ENCODE data around the gene ARID5B. TPM values are rescaled to one million over a fixed set of nuclear protein-coding genes. Genes with fewer than 3 reads are reported as not detected.

The ARID5B gene
- total and polyA plus RNA-seq, 2 donors (not counting 3 experiments of a cell fraction or from before 2014, with no cell fraction given): 5.6 to 8.9 TPM

DNA sequence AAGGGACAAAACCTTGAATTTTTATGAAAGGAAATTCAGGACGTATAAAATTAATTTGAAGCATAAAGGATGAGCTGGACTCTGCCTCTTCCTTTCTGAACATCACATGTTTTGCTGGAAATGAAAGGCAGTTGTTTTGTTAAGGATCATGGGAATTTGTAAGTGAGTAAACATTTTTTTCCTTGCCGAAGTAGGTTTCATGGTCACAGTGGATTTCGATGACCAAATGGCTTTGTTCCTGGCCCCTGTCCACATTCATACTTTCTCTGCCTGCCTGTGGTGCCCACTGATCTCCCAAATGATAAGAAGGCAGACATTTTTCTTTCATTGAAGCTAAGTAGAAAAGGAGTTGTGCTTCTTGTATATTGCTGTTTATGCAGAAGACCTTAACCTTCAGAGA is 104.2 kb downstream of the ARID5B start:
- H3K36me3 ChIP-seq (ENCODE audit: control insufficient read depth in 2 of 2, extremely low read depth in 1 of 2, insufficient read depth in 2 of 2, low read length in 2 of 2): no peaks in the 10 kb centered on the region
- H3K27me3 ChIP-seq (ENCODE audit: control insufficient read depth in 2 of 2, insufficient read depth in 2 of 2, low read length in 2 of 2): no peaks in the 10 kb centered on the region
- H3K4me2 ChIP-seq (ENCODE audit: insufficient read depth, low read length): no peak overlapping the region
- no peaks in the 10 kb centered on the region for H3K79me2 ChIP-seq (ENCODE audit: control insufficient read depth, insufficient read depth, low read length)
- H3K27ac ChIP-seq (ENCODE audit: insufficient read depth, low read depth, low read length): no peak overlapping the region
- FAIRE-seq (peak; percentile 12), DNase-seq (ENCODE audit: low read depth, low spot score) (peak; percentile 32)
- no peaks in the 10 kb centered on the region for H4K20me1 ChIP-seq (replicated peaks; ENCODE audit: control insufficient read depth, extremely low read depth, insufficient read depth, low read length)
- no peaks in the 10 kb centered on the region for H3K4me1 ChIP-seq (ENCODE audit: control insufficient read depth, extremely low read depth, insufficient read depth, low read length)
- H3K9me1 ChIP-seq (replicated peaks; ENCODE audit: control insufficient read depth, extremely low read depth, insufficient read depth, low read length): no peaks in the 10 kb centered on the region
- TF ChIP-seq, protein P1, sequence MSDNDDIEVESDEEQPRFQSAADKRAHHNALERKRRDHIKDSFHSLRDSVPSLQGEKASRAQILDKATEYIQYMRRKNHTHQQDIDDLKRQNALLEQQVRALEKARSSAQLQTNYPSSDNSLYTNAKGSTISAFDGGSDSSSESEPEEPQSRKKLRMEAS (IDR thresholded peaks at IDR 0.05; ENCODE audit: insufficient read depth, insufficient read length): no peak
- TF ChIP-seq, protein P2, sequence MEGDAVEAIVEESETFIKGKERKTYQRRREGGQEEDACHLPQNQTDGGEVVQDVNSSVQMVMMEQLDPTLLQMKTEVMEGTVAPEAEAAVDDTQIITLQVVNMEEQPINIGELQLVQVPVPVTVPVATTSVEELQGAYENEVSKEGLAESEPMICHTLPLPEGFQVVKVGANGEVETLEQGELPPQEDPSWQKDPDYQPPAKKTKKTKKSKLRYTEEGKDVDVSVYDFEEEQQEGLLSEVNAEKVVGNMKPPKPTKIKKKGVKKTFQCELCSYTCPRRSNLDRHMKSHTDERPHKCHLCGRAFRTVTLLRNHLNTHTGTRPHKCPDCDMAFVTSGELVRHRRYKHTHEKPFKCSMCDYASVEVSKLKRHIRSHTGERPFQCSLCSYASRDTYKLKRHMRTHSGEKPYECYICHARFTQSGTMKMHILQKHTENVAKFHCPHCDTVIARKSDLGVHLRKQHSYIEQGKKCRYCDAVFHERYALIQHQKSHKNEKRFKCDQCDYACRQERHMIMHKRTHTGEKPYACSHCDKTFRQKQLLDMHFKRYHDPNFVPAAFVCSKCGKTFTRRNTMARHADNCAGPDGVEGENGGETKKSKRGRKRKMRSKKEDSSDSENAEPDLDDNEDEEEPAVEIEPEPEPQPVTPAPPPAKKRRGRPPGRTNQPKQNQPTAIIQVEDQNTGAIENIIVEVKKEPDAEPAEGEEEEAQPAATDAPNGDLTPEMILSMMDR (IDR thresholded peaks at IDR 0.05; ENCODE audit: extremely low read depth in 1 of 2, insufficient read depth in 1 of 2, low read depth in 1 of 2, low read length in 2 of 2): no peak
- TF ChIP-seq GATA2 (IDR thresholded peaks at IDR 0.05; ENCODE audit: insufficient read depth, insufficient read length, low read depth, low read length) (no peak), POLR2A (IDR thresholded peaks at IDR 0.05; ENCODE audit: low read depth, low read length) (no peak), FOS (IDR thresholded peaks at IDR 0.05; ENCODE audit: borderline replicate concordance, insufficient read depth, low read length) (no peak), JUN (IDR thresholded peaks at IDR 0.05; ENCODE audit: borderline replicate concordance, insufficient read depth, insufficient read length, low read depth) (no peak), MYC (IDR thresholded peaks at IDR 0.05; ENCODE audit: low read depth, low read length) (no peak), EZH2 (IDR thresholded peaks at IDR 0.05; ENCODE audit: borderline replicate concordance, low read depth, low read length, severe bottlenecking) (no peak), POLR2AphosphoS5 (IDR thresholded peaks at IDR 0.05; ENCODE audit: insufficient read depth, low read depth, low read length) (no peak)
- intact Hi-C loops (cut with micrococcal nuclease) (no loop called here), dilution Hi-C loops (cut with MboI; ENCODE audit: extremely low pct_ligation_motif_present, low sequenced_read_pairs) (no loop called here)
- no peak overlapping the region for H2AFZ ChIP-seq (ENCODE audit: low read depth, low read length)
- H3K4me3 ChIP-seq (replicated peaks in 1 of 3; ENCODE audit: insufficient read depth in 1 of 3, low read depth in 1 of 3, low read length in 3 of 3): no peak overlapping the region
- H3K9me3 ChIP-seq (replicated peaks; ENCODE audit: control insufficient read depth, insufficient read depth, low read length): no peaks in the 10 kb centered on the region
- POLR2A ChIA-PET: no interaction called here
- H3K9ac ChIP-seq (replicated peaks; ENCODE audit: extremely low read depth, insufficient read depth, low read length): no peak overlapping the region
- BruUV-seq (replicated peaks): no TSS peak
- CTCF ChIA-PET: interaction anchor here (1.0 to 1.1 kb wide), 2 partner anchors 12 to 20 kb away, joined by 3 read pairs; no protein-coding TSS in a partner anchor

Data from endothelial cell of umbilical vein (primary cell).